ENCODE data around the gene NUP88. TPM values are rescaled to one million over a fixed set of nuclear protein-coding genes. Genes with fewer than 3 reads are reported as not detected.

NUP88 gene
- polyA plus RNA-seq, 1 donor (not counting 4 experiments of a cell fraction or from before 2014, with no cell fraction given): 81.5 TPM

DNA sequence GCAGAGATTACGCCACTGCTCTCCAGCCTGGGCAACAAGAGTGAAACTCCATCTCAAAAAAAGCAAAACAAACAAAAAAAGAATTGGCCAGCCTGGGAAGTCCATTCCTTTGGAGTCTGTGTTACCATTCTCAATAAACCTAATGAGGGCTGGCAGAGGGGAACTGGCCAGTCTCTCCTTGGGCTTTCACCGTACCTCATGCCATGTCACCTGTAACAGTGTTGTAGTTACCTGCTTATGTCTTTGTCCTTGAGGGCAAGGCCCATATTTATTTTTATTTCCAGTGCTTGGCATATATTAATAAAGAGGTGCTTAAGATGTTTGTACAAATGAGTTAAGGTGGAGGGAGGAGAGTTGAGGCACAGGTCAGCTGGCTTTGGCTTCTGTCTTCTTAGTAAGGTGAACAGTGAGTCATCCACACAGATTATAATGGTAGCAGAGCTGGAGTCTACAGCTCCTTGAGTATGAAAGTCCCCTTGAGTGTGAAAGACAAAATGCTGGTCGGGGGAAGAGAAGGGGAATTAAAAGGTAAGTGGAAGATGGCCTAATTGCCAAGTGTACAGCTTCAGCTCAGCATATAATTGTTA, 11.0 kb upstream of the NUP88 start:
- peaks cover 12% of the 10 kb centered on the region for H3K9me1 ChIP-seq (ENCODE audit: control insufficient read depth, extremely low read depth, insufficient read depth, low read length)
- DNase-seq (ENCODE audit: low read depth, low spot score): no peak
- dilution Hi-C loops (cut with MboI; ENCODE audit: extremely low pct_ligation_motif_present, low sequenced_read_pairs): no loop called here
- H3K36me3 ChIP-seq (ENCODE audit: control insufficient read depth in 2 of 2, extremely low read depth in 1 of 2, insufficient read depth in 2 of 2, low read length in 2 of 2): peaks cover 30 to 68% of the 10 kb centered on the region in 2 experiments
- no peaks in the 10 kb centered on the region for H3K27me3 ChIP-seq (ENCODE audit: control insufficient read depth, extremely low read depth, insufficient read depth, low read length)
- no peak for TF ChIP-seq CTCF (optimal IDR thresholded peaks at IDR 0.05 in 1 of 3, IDR thresholded peaks at IDR 0.05 in 1 of 3, conservative IDR thresholded peaks at IDR 0.05 in 1 of 3; ENCODE audit: extremely low read depth in 1 of 3, insufficient read depth in 2 of 3, low read length in 3 of 3)
- no peak for TF ChIP-seq EZH2 (IDR thresholded peaks at IDR 0.05; ENCODE audit: low read length)
- H3K27ac ChIP-seq (ENCODE audit: control insufficient read depth, insufficient read depth, low read length): no peak overlapping the region
- H4K20me1 ChIP-seq (ENCODE audit: control insufficient read depth, extremely low read depth, insufficient read depth, low read length): peaks cover 13% of the 10 kb centered on the region
- no peaks in the 10 kb centered on the region for H3K9me3 ChIP-seq (ENCODE audit: control insufficient read depth, low read depth, low read length)
- no peak overlapping the region for H3K9ac ChIP-seq (ENCODE audit: control insufficient read depth, extremely low read depth, insufficient read depth, low read length)
- H3K4me1 ChIP-seq (ENCODE audit: control insufficient read depth, extremely low read depth, insufficient read depth, low read length): peaks cover 37% of the 10 kb centered on the region
- H3K79me2 ChIP-seq (ENCODE audit: control insufficient read depth, insufficient read depth, low read length): peaks cover 22% of the 10 kb centered on the region
- H3K4me2 ChIP-seq (ENCODE audit: control insufficient read depth, extremely low read depth, insufficient read depth, low read depth, low read length): no peak overlapping the region
- H3K4me3 ChIP-seq (ENCODE audit: control insufficient read depth in 2 of 3, extremely low read depth in 1 of 3, insufficient read depth in 2 of 3, low read depth in 1 of 3, low read length in 3 of 3): no peak overlapping the region
- FAIRE-seq: no peak
- H2AFZ ChIP-seq (ENCODE audit: control insufficient read depth, low read length): no peak overlapping the region

DNA sequence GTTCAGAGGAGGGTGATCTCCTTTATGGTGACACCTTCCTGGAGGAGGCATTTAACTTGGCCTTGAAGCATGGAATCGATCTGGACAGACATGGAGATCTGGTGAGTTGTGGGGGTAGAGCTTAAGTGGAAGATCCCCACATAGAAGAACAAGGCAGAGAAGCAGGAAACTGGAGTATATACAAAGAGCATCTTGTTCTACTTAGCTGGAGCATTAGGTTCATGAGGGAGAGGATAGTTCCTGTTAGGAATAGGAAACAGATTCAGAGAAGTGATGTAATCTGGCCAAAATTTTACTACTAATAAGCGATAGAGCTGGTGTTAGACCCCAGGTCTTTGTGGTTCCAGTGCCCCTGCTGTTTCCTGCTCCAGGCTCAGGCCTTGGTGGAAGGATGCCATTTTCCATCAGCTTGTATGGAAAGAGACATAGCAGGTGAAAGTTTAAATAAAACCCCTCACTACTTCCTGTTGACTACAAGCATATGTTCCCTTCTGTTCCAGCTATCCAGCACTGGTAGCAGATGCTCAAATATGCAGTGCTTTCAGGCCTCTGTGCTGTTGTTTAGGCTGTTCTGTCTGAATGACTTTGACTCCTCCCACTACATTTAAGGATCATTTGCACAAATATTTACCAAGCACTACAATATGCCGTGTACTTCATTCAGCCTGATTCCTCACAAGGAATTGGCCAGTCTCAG, 9.9 kb upstream of the NUP88 start:
- peaks cover 28 to 61% of the 10 kb centered on the region in 2 experiments for H3K36me3 ChIP-seq (ENCODE audit: control insufficient read depth in 2 of 2, extremely low read depth in 1 of 2, insufficient read depth in 2 of 2, low read length in 2 of 2)
- no peak for DNase-seq (ENCODE audit: low read depth, low spot score)
- peaks cover 8% of the 10 kb centered on the region for H3K9me1 ChIP-seq (ENCODE audit: control insufficient read depth, extremely low read depth, insufficient read depth, low read length)
- H4K20me1 ChIP-seq (ENCODE audit: control insufficient read depth, extremely low read depth, insufficient read depth, low read length): peaks cover 6% of the 10 kb centered on the region
- no peak overlapping the region for H3K27ac ChIP-seq (ENCODE audit: control insufficient read depth, insufficient read depth, low read length)
- no peak for FAIRE-seq
- peaks cover 32% of the 10 kb centered on the region for H3K4me1 ChIP-seq (ENCODE audit: control insufficient read depth, extremely low read depth, insufficient read depth, low read length)
- no peak overlapping the region for H3K9ac ChIP-seq (ENCODE audit: control insufficient read depth, extremely low read depth, insufficient read depth, low read length)
- no peak overlapping the region for H2AFZ ChIP-seq (ENCODE audit: control insufficient read depth, low read length)
- no peak overlapping the region for H3K4me3 ChIP-seq (ENCODE audit: control insufficient read depth in 2 of 3, extremely low read depth in 1 of 3, insufficient read depth in 2 of 3, low read depth in 1 of 3, low read length in 3 of 3)
- TF ChIP-seq CTCF (optimal IDR thresholded peaks at IDR 0.05 in 1 of 3, IDR thresholded peaks at IDR 0.05 in 1 of 3, conservative IDR thresholded peaks at IDR 0.05 in 1 of 3; ENCODE audit: extremely low read depth in 1 of 3, insufficient read depth in 2 of 3, low read length in 3 of 3): no peak
- TF ChIP-seq EZH2 (IDR thresholded peaks at IDR 0.05; ENCODE audit: low read length): no peak
- H3K79me2 ChIP-seq (ENCODE audit: control insufficient read depth, insufficient read depth, low read length): peaks cover 13% of the 10 kb centered on the region
- dilution Hi-C loops (cut with MboI; ENCODE audit: extremely low pct_ligation_motif_present, low sequenced_read_pairs): no loop called here
- no peaks in the 10 kb centered on the region for H3K27me3 ChIP-seq (ENCODE audit: control insufficient read depth, extremely low read depth, insufficient read depth, low read length)
- no peak overlapping the region for H3K4me2 ChIP-seq (ENCODE audit: control insufficient read depth, extremely low read depth, insufficient read depth, low read depth, low read length)
- H3K9me3 ChIP-seq (ENCODE audit: control insufficient read depth, low read depth, low read length): no peaks in the 10 kb centered on the region
